GM23338 (cell line): Measurements from ENCODE around the gene CTDSP1. TPM values are rescaled to one million over a fixed set of nuclear protein-coding genes. Genes with fewer than 3 reads are reported as not detected.

Source experiments
- ATAC-seq: fragments of 200-7000 bp; cut with Tn5 transposase; 3 replicates; pipeline ENCODE4 v1.9.1; 2020
- DNase-seq: peaks from one replicate; pipeline ENCODE4 v3.0.0-alpha.2; 2015; ENCODE audit warnings: low spot score
- H2AFZ ChIP-seq: fragments of 200-600 bp; sonication (generic); 2 replicates; pipeline ENCODE4 v1.8.0; 2016; ENCODE audit warnings: antibody characterized with exemption, mild to moderate bottlenecking, moderate library complexity
- H3F3A ChIP-seq: fragments of 200-600 bp; sonication (generic); replicated peaks from 2 replicates; pipeline ENCODE4 v1.8.0; 2017; ENCODE audit warnings: antibody characterized with exemption, mixed run types, low read depth
- H3K27ac ChIP-seq: fragments of 200-600 bp; sonication (generic); 2 replicates; pipeline ENCODE4 v1.6.1; 2016; ENCODE audit warnings: low read depth
- H3K27me3 ChIP-seq: fragments of 200-600 bp; sonication (generic); 2 replicates; pipeline ENCODE4 v1.8.0; 2016; ENCODE audit warnings: mild to moderate bottlenecking, mixed run types, moderate library complexity; ENCODE audit not compliant: insufficient read depth
- H3K36me3 ChIP-seq: fragments of 200-600 bp; sonication (generic); 2 replicates; pipeline ENCODE4 v1.8.0; 2016; ENCODE audit warnings: mild to moderate bottlenecking; ENCODE audit not compliant: insufficient read depth
- H3K4me1 ChIP-seq: fragments of 200-600 bp; sonication (generic); 2 replicates; pipeline ENCODE4 v1.8.0; 2016; ENCODE audit warnings: mild to moderate bottlenecking, moderate library complexity; ENCODE audit not compliant: insufficient read depth
- H3K4me2 ChIP-seq: fragments of 200-600 bp; sonication (generic); 2 replicates; pipeline ENCODE4 v1.7.1; 2017; ENCODE audit warnings: mixed run types
- H3K4me3 ChIP-seq: fragments of 200-600 bp; sonication (generic); 2 replicates; pipeline ENCODE4 v1.6.1; 2016; ENCODE audit warnings: mixed run types
- H3K79me2 ChIP-seq: fragments of 200-600 bp; sonication (generic); replicated peaks from 2 replicates; pipeline ENCODE4 v1.8.0; 2017; ENCODE audit warnings: mild to moderate bottlenecking; ENCODE audit not compliant: insufficient read depth
- H3K9me2 ChIP-seq: fragments of 200-600 bp; sonication (generic); 2 replicates; pipeline ENCODE4 v1.8.0; 2017; ENCODE audit not compliant: insufficient read depth
- H4K20me1 ChIP-seq: fragments of 200-600 bp; sonication (generic); replicated peaks from 2 replicates; pipeline ENCODE4 v1.8.0; 2017; ENCODE audit warnings: mild to moderate bottlenecking; ENCODE audit not compliant: insufficient read depth
- H3K27ac Mint-ChIP-seq: 2 replicates; pipeline ENCODE4 v1.8.0; 2020; ENCODE audit warnings: inconsistent platforms, mild to moderate bottlenecking, moderate library complexity, mixed read lengths
- H3K27me3 Mint-ChIP-seq: 3 replicates; pipeline ENCODE4 v1.8.0; 2022; ENCODE audit warnings: low read depth, mild to moderate bottlenecking, moderate library complexity, mixed read lengths, inconsistent platforms; ENCODE audit not compliant: insufficient read depth, poor library complexity
- H3K36me3 Mint-ChIP-seq: 3 replicates; pipeline ENCODE4 v1.8.0; 2021; ENCODE audit warnings: low read depth, mild to moderate bottlenecking, inconsistent platforms, moderate library complexity, mixed read lengths
- H3K4me1 Mint-ChIP-seq: 3 replicates; pipeline ENCODE4 v1.8.0; 2020; ENCODE audit warnings: mild to moderate bottlenecking, inconsistent platforms, mixed read lengths
- H3K4me3 Mint-ChIP-seq: 3 replicates; pipeline ENCODE4 v1.8.0; 2021; ENCODE audit warnings: moderate library complexity, mild to moderate bottlenecking, inconsistent platforms, mixed read lengths
- H3K9me3 Mint-ChIP-seq: 3 replicates; pipeline ENCODE4 v1.8.0; 2020; ENCODE audit warnings: moderate library complexity, mild to moderate bottlenecking, inconsistent platforms, mixed read lengths
- CREB1 ChIP-seq: fragments of 250-450 bp; sonication (Bioruptor Pico); IDR thresholded peaks from 2 replicates; pipeline ENCODE4 v1.5.0; 2020; ENCODE audit warnings: low read depth, mild to moderate bottlenecking, moderate library complexity
- EZH2phosphoT487 ChIP-seq: fragments of 200-600 bp; sonication (generic); IDR thresholded peaks from one replicate; pipeline ENCODE4 v1.8.1; 2018; ENCODE audit warnings: antibody characterized with exemption; ENCODE audit not compliant: unreplicated experiment
- NANOG ChIP-seq: IDR thresholded peaks from 2 replicates; pipeline ENCODE4 v1.6.1; 2016; ENCODE audit warnings: antibody characterized with exemption, borderline replicate concordance
- POLR2AphosphoS5 ChIP-seq: IDR thresholded peaks from 2 replicates; pipeline ENCODE4 v1.6.1; 2016; ENCODE audit warnings: antibody characterized with exemption, low read depth
- REST ChIP-seq: IDR thresholded peaks from one replicate; pipeline ENCODE4 v1.6.1; 2018; ENCODE audit warnings: antibody characterized with exemption; ENCODE audit not compliant: unreplicated experiment
- STAT1 ChIP-seq: IDR thresholded peaks from one replicate; pipeline ENCODE4 v1.6.1; 2016; ENCODE audit warnings: antibody characterized with exemption; ENCODE audit not compliant: unreplicated experiment
- ZNF331 ChIP-seq: fragments of 250-450 bp; sonication (Bioruptor Pico); IDR thresholded peaks from 2 replicates; pipeline ENCODE4 v1.5.0; 2020; ENCODE audit warnings: low read depth, mild to moderate bottlenecking, moderate library complexity
- ZNF462 ChIP-seq: fragments of 250-450 bp; sonication (Bioruptor Pico); IDR thresholded peaks from 2 replicates; pipeline ENCODE4 v1.5.0; 2020; ENCODE audit warnings: mild to moderate bottlenecking, moderate library complexity
- polyA plus RNA-seq: library from polyadenylated mRNA; unstranded; fragments of >200 nt; fragmentation: Nextera tagmentation; extraction: Ambion mirVana; gene quantifications from 2 replicates; pipeline ENCODE4 v1.2.1, GENCODE V29; 2016
- total RNA-seq: library from RNA; depleted of rRNA; stranded (reverse); fragments of >200 nt; shearing (Covaris generic); gene quantifications from 2 replicates; pipeline ENCODE4 v1.2.3, GENCODE V29; 2014

The CTDSP1 gene
- total and polyA plus RNA-seq, 2 experiments from 2014 or later = 6.7 to 21.8 TPM

GRCh38 chr2:218406949-218407618, 7.4 kb downstream of the CTDSP1 start:
- TF ChIP-seq ZNF331 (CRISPR knock-in tag) (no peak), STAT1 (no peak), NANOG (no peak), CREB1 (CRISPR knock-in tag) (no peak), ZNF462 (CRISPR knock-in tag) (no peak), EZH2phosphoT487 (no peak), POLR2AphosphoS5 (0 out of 2 replicates have a peak, but pooled peaks have one; percentile 29), REST (no peak)
- H2AFZ ChIP-seq = peak overlapping the region; percentile 95

More at GRCh38 chr2:218406949-218407618, 7.4 kb downstream of the CTDSP1 start:
- Mint-ChIP-seq H3K4me3 (peak overlapping the region; percentile 68), H3K36me3 (peaks cover 12% of the 10 kb centered on the region), H3K27ac (peak overlapping the region; percentile 58), H3K4me1 (peaks cover 22% of the 10 kb centered on the region), H3K9me3 (no peaks in the 10 kb centered on the region), H3K27me3 (peaks cover 7% of the 10 kb centered on the region)
- H3K27me3 ChIP-seq = no peaks in the 10 kb centered on the region
- H3F3A ChIP-seq = peaks cover 17% of the 10 kb centered on the region
- H3K36me3 ChIP-seq = no peaks in the 10 kb centered on the region
- peak overlapping the region; percentile 90 for H3K4me2 ChIP-seq
- DNase-seq (no peak), ATAC-seq (peak; percentile 10)
- peaks cover 27% of the 10 kb centered on the region for H3K4me1 ChIP-seq
- H4K20me1 ChIP-seq = no peaks in the 10 kb centered on the region
- H3K79me2 ChIP-seq = no peaks in the 10 kb centered on the region
- peak overlapping the region; percentile 89; the same call in 1 of the 2 replicates for H3K27ac ChIP-seq
- peak overlapping the region; percentile 61 for H3K4me3 ChIP-seq
- no peaks in the 10 kb centered on the region for H3K9me2 ChIP-seq
